ENCODE results near the gene TSEN54.

DNA sequence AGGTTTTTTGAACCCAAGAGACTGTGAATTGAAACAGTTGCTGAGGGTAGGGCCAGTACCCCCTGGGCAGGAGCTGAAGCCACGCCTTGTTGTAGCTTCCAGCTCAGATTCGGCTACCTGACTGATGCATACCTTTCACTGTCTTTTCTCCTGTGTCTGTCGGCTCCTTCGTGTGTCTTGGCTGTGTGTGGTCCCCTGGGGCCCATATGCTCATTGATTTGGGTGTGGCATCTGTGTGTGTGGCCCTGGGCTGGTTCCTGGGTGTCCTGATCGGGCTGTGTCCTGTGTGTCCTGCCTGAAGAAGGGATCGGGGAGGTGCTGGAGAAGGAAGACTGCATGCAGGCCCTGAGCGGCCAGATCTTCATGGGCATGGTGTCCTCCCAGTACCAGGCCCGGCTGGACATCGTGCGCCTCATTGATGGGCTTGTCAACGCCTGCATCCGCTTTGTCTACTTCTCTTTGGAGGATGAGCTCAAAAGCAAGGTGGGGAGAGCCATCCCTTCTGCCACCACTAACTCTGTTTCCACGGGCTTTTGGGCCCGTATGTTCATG, 21.9 kb upstream of the TSEN54 start:
- TF ChIP-seq, protein P1, sequence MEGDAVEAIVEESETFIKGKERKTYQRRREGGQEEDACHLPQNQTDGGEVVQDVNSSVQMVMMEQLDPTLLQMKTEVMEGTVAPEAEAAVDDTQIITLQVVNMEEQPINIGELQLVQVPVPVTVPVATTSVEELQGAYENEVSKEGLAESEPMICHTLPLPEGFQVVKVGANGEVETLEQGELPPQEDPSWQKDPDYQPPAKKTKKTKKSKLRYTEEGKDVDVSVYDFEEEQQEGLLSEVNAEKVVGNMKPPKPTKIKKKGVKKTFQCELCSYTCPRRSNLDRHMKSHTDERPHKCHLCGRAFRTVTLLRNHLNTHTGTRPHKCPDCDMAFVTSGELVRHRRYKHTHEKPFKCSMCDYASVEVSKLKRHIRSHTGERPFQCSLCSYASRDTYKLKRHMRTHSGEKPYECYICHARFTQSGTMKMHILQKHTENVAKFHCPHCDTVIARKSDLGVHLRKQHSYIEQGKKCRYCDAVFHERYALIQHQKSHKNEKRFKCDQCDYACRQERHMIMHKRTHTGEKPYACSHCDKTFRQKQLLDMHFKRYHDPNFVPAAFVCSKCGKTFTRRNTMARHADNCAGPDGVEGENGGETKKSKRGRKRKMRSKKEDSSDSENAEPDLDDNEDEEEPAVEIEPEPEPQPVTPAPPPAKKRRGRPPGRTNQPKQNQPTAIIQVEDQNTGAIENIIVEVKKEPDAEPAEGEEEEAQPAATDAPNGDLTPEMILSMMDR (IDR thresholded peaks at IDR 0.05; ENCODE audit: low read depth, low read length, poor library complexity, severe bottlenecking) = no peak
- TF ChIP-seq EZH2phosphoT487 (IDR thresholded peaks at IDR 0.05; ENCODE audit: borderline replicate concordance, low read length) = no peak
